Measurements from ENCODE around the gene TMEM236.

DNA sequence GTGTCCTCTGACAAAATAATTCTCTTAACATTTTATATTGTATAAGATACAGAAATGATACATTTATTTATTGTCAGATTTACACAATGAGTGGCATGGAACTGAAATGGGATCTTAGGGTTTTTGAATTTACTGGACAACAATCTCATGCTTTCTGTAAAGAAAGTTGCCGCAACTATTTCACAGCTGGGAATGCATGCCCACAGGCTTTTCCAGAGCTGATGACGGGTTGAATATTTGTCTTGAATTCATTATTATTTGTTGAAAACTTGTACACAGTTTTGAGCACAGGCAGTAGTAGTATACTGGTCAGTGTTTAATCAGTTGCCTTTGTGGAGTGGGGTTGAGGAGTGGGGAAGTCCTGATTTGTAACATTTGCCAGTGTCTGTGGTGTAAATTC is 36.6 kb downstream of the TMEM236 start:
- TF ChIP-seq, protein P1, sequence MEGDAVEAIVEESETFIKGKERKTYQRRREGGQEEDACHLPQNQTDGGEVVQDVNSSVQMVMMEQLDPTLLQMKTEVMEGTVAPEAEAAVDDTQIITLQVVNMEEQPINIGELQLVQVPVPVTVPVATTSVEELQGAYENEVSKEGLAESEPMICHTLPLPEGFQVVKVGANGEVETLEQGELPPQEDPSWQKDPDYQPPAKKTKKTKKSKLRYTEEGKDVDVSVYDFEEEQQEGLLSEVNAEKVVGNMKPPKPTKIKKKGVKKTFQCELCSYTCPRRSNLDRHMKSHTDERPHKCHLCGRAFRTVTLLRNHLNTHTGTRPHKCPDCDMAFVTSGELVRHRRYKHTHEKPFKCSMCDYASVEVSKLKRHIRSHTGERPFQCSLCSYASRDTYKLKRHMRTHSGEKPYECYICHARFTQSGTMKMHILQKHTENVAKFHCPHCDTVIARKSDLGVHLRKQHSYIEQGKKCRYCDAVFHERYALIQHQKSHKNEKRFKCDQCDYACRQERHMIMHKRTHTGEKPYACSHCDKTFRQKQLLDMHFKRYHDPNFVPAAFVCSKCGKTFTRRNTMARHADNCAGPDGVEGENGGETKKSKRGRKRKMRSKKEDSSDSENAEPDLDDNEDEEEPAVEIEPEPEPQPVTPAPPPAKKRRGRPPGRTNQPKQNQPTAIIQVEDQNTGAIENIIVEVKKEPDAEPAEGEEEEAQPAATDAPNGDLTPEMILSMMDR (IDR thresholded peaks at IDR 0.05; ENCODE audit: low read depth, low read length): no peak
- no peak for TF ChIP-seq EZH2phosphoT487 (IDR thresholded peaks at IDR 0.05; ENCODE audit: low read depth)
